SK-N-SH treated with all-trans-retinoic acid at 6 μM for 48 hours (cell line): ENCODE measurements around the gene OSM.

ENCODE experiments used
- CSDC2 ChIP-seq: fragments of 250-450 bp; sonication (Bioruptor Pico); IDR thresholded peaks from 2 replicates; pipeline ENCODE4 v1.5.0; 2020; ENCODE audit warnings: mild to moderate bottlenecking, moderate library complexity
- ISL1 ChIP-seq: fragments of 250-450 bp; sonication (Bioruptor Pico); IDR thresholded peaks from 2 replicates; pipeline ENCODE4 v2.1.2; 2022; ENCODE audit warnings: mild to moderate bottlenecking, moderate library complexity
- RARB ChIP-seq: fragments of 250-450 bp; sonication (Bioruptor Pico); IDR thresholded peaks from 2 replicates; pipeline ENCODE4 v1.8.0; 2021; ENCODE audit warnings: mild to moderate bottlenecking, moderate library complexity
- ZFP3 ChIP-seq: fragments of 250-450 bp; sonication (Bioruptor Pico); IDR thresholded peaks from 2 replicates; pipeline ENCODE4 v1.5.0; 2020; ENCODE audit warnings: mild to moderate bottlenecking, moderate library complexity

DNA sequence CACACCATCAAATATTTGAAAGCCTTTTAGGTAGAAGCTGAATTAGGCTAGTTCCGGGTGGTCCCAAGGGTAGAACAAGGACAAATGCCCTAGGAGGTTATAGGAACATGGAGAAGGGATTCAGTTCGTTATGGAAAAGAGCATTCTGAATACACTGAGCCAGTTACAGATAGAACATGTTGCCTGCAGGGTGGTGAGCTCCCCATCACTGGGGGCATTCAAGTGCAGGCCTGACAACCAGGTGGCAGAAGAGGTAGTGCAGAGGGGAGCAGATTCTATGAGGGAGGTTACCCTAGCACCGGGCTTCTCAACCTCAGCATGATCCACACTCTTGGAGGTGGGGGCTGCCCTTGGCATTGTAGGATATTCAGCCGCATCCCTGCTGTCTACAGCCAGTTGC lies 44.3 kb downstream of the OSM start:
- TF ChIP-seq ISL1 (no peak), RARB (CRISPR knock-in tag) (no peak), ZFP3 (CRISPR knock-in tag) (no peak), CSDC2 (CRISPR knock-in tag) (no peak)
